Lower lobe of right lung (tissue), 2 donors: ENCODE results near the gene ADGRV1. TPM values are rescaled to one million over a fixed set of nuclear protein-coding genes. Genes with fewer than 3 reads are reported as not detected.
"Not testable (repeated sequence)": the region's sequence is repeated elsewhere in the genome, so short reads cannot be mapped to it uniquely, and the experiment has no call there.

Experiments
- ATAC-seq, 2 donors: fragments of 200-7000 bp; cut with Tn5 transposase; one replicate each; pipeline ENCODE4 v1.9.1; 2020 to 2022; ENCODE audit warnings: mild to moderate bottlenecking in 2 of 2, moderate library complexity in 2 of 2
- DNase-seq: peaks from one replicate; pipeline ENCODE4 v3.0.0-alpha.2; 2020
- H3K27ac ChIP-seq: fragments of 200-600 bp; one replicate; pipeline ENCODE4 v1.8.0; 2022
- H3K27me3 ChIP-seq: fragments of 200-600 bp; one replicate; pipeline ENCODE4 v1.8.0; 2022; ENCODE audit warnings: low read depth
- H3K36me3 ChIP-seq: fragments of 200-600 bp; one replicate; pipeline ENCODE4 v1.8.0; 2022; ENCODE audit warnings: mild to moderate bottlenecking
- H3K4me1 ChIP-seq: fragments of 200-600 bp; one replicate; pipeline ENCODE4 v1.8.0; 2022
- H3K4me3 ChIP-seq: fragments of 200-600 bp; one replicate; pipeline ENCODE4 v1.8.0; 2022; ENCODE audit warnings: mild to moderate bottlenecking
- H3K9me3 ChIP-seq: fragments of 200-600 bp; one replicate; pipeline ENCODE4 v1.8.0; 2022
- intact Hi-C: fragments of 100-400 bp; cut with DNase I; formaldehyde crosslinking; loops from one replicate; pipeline ENCODE4 v1.11.0; 2022
- total RNA-seq: library from RNA; stranded (reverse); fragmentation: NEBNext Ultra II Directional; extraction: Animal tissue kit (Norgen Biotek cat#: 25700); gene quantifications from one replicate; pipeline ENCODE4 v1.2.1, GENCODE V29; 2021
- TF ChIP-seq, protein P1 (sequence below): fragments of 200-600 bp; IDR thresholded peaks from one replicate; pipeline ENCODE4 v1.8.0; 2022; ENCODE audit warnings: antibody characterized with exemption, mild to moderate bottlenecking
- donor health status: DM: no; HTN: yes; CAD: no; lungs with severe emphysema.

ADGRV1 gene
- total RNA-seq, 1 donor from 2014 or later, result 49.7 TPM

DNA sequence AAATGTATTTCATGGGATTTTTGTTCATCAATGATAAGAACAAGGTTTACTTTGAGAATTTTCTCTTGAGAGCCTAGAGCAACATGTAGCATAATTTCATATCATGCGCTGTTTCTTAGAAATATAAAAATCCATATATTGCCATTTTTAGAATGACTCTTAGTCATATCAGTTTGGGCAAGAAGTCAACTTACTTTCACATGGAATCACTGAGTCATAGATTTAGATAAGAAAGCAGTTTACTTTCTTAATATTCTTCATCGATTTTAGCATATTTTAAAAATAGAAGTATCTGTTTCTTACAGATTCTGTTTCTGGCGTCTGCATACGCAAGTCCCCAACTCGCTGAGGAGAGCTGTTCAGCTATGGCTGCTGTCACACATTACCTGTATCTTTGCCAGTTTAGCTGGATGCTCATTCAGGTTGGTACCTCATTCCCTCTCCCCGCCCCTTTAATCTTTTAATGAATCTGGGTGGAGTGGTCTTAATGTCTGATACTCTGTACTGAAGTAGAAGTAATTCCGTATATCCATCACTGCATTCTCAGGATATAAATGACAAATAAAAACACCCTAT, 406.6 kb downstream of the ADGRV1 start:
- Histone ChIP-seq H3K27me3 (no peaks in the 10 kb centered on the region), H3K9me3 (no peaks in the 10 kb centered on the region), H3K27ac (no peak overlapping the region), H3K4me3 (no peak overlapping the region), H3K36me3 (no peaks in the 10 kb centered on the region), H3K4me1 (peaks cover 7% of the 10 kb centered on the region)
- TF ChIP-seq, protein P1, sequence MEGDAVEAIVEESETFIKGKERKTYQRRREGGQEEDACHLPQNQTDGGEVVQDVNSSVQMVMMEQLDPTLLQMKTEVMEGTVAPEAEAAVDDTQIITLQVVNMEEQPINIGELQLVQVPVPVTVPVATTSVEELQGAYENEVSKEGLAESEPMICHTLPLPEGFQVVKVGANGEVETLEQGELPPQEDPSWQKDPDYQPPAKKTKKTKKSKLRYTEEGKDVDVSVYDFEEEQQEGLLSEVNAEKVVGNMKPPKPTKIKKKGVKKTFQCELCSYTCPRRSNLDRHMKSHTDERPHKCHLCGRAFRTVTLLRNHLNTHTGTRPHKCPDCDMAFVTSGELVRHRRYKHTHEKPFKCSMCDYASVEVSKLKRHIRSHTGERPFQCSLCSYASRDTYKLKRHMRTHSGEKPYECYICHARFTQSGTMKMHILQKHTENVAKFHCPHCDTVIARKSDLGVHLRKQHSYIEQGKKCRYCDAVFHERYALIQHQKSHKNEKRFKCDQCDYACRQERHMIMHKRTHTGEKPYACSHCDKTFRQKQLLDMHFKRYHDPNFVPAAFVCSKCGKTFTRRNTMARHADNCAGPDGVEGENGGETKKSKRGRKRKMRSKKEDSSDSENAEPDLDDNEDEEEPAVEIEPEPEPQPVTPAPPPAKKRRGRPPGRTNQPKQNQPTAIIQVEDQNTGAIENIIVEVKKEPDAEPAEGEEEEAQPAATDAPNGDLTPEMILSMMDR, result no peak
- ATAC-seq (no peak), DNase-seq (no peak)
- intact Hi-C loops, result no loop called here

DNA sequence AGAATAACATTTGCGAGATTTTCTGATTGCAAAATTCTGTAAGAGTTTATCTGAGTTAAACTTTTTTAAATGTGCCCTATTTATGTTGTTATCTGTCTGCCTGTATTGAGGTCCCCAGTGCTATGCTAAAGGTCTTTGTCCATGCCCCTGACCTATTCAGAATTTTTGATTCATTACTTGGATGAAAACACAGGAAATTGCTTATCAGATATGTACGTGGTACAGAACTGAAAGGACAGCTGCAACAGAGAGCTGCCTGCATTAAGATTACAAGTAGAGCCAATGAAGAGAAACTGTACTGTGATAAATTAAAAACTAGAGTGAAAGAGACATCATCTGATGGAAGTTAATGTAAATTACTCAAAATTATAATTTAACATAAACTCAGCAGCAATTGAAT, 408.8 kb downstream of the ADGRV1 start:
- H3K9me3 ChIP-seq, result no peaks in the 10 kb centered on the region
- TF ChIP-seq, protein P1, result no peak
- H3K4me3 ChIP-seq, result no peak overlapping the region
- H3K4me1 ChIP-seq, result peaks cover 7% of the 10 kb centered on the region
- no peaks in the 10 kb centered on the region for H3K27me3 ChIP-seq
- DNase-seq, result no peak
- H3K27ac ChIP-seq, result no peak overlapping the region
- H3K36me3 ChIP-seq, result no peaks in the 10 kb centered on the region
- no peak for ATAC-seq
- intact Hi-C loops, result no loop called here

DNA sequence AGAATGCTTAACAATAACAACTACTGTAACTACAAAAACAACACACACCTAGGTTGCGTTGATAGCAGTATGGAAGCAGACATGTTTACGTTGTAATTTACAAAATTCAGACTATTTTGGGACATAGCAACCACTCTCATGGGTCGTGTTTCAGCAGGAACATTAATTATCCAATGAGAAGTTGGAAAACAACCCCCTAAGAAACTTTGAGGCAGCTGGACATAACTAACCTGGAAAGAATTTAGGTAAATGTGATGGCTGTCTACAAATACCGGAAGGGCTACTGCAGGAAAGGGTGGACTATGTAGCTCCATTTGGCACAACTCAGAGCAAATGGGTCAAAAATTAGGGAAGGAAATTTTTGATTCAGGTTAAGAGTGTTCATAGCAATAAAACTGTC, 409.3 kb downstream of the ADGRV1 start:
- Histone ChIP-seq H3K36me3 (no peaks in the 10 kb centered on the region), H3K9me3 (no peaks in the 10 kb centered on the region), H3K27me3 (no peaks in the 10 kb centered on the region), H3K4me1 (peaks cover 7% of the 10 kb centered on the region), H3K27ac (no peak overlapping the region), H3K4me3 (no peak overlapping the region)
- DNase-seq, result no peak
- intact Hi-C loops, result no loop called here
- ATAC-seq, result no peak
- TF ChIP-seq, protein P1, result no peak

DNA sequence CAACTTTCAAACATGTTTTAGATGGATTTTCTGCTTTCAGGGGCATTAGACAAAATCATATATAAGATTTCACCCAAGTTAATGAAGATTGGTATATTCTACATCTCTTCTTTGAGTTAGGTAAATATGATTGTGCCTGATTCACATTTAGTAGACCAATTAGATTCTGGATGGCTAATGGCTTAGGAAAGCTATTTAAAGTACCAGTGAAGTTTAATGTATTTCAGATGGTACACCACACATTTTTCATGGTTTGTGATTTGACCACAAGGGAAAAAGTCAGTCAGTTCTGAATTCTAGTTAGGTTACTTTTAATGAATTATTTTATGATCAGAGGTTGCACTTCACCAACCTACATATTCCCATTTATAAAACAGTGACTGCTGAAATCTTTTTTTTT, 409.7 kb downstream of the ADGRV1 start:
- ATAC-seq (no peak), DNase-seq (no peak)
- no peak overlapping the region for H3K27ac ChIP-seq
- peaks cover 7% of the 10 kb centered on the region for H3K4me1 ChIP-seq
- H3K36me3 ChIP-seq, result no peaks in the 10 kb centered on the region
- intact Hi-C loops, result no loop called here
- TF ChIP-seq, protein P1, result no peak
- H3K4me3 ChIP-seq, result no peak overlapping the region
- H3K9me3 ChIP-seq, result no peaks in the 10 kb centered on the region
- H3K27me3 ChIP-seq, result no peaks in the 10 kb centered on the region

DNA sequence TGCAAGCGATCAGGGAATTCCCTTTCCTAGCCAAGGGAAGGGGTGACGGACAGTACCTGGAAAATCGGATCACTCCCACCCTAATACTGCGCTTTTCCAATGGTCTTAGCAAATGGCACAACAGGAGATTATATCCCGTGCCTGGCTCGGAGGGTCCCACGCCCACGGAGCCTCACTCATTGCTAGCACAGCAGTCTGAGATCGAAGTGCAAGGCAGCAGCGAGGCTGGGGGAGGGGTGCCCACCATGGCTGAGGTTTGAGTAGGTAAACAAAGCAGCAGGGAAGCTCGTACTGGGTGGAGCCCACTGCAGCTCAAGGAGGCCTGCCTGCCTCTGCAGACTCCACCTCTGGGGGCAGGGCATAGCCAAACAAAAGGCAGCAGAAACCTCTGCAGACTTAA, 411.3 kb downstream of the ADGRV1 start:
- H3K9me3 ChIP-seq, H3K27me3 ChIP-seq, DNase-seq, H3K36me3 ChIP-seq, intact Hi-C loops, H3K4me1 ChIP-seq, H3K27ac ChIP-seq, H3K4me3 ChIP-seq, ATAC-seq: not testable (repeated sequence)

DNA sequence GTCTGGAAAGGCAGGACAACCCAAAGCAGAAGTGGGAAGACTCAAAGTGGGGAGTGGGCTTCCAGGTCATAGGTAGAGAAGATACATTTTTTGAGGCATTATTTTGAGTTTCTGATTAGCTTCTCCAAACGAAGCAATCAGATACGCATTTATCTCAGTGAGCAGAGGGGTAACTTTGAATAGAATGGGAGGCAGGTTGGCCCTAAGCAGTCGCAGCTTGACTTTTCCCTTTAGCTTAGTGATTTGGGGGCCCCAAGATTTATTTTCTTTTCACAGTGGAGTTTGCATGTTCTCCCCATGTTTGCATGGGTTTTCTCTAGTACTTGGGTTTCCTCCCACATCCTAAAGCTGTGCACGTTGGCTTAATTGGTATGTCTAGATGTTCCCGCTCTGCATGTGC, 422.6 kb downstream of the ADGRV1 start:
- TF ChIP-seq, protein P1, result no peak
- DNase-seq (no peak), ATAC-seq (no peak)
- intact Hi-C loops, result no loop called here
- H3K9me3 ChIP-seq, result no peaks in the 10 kb centered on the region
- H3K36me3 ChIP-seq, result no peaks in the 10 kb centered on the region
- H3K27me3 ChIP-seq, result no peaks in the 10 kb centered on the region
- H3K4me1 ChIP-seq, result peaks cover 9% of the 10 kb centered on the region
- no peak overlapping the region for H3K27ac ChIP-seq
- no peak overlapping the region for H3K4me3 ChIP-seq
